ENCODE data around the gene ZNF775.

GRCh38 chr7:150368096-150368883, 10.8 kb upstream of the ZNF775 start, which contains the start of gene REPIN1:
- no peak for TF ChIP-seq SUZ12 (IDR thresholded peaks at IDR 0.05)
- no peak for TF ChIP-seq PKNOX1 (IDR thresholded peaks at IDR 0.05)
- no peak for TF ChIP-seq FOXK2 (IDR thresholded peaks at IDR 0.05)
- TF ChIP-seq SP1 (IDR thresholded peaks at IDR 0.05), result no peak
- TF ChIP-seq FOXM1 (IDR thresholded peaks at IDR 0.05; ENCODE audit: borderline replicate concordance), result peak; percentile 71; the same call in 1 of the 2 replicates
- TF ChIP-seq L3MBTL2 (conservative IDR thresholded peaks at IDR 0.05), result peak; percentile 92
- TF ChIP-seq HDGF (IDR thresholded peaks at IDR 0.05; ENCODE audit: borderline replicate concordance), result no peak
- TF ChIP-seq LEF1 (IDR thresholded peaks at IDR 0.05; ENCODE audit: borderline replicate concordance), result peak; percentile 79; the same call in 1 of the 2 replicates
- TF ChIP-seq BHLHE40 (IDR thresholded peaks at IDR 0.05; ENCODE audit: borderline replicate concordance), result no peak
